GM18499 (cell line): Measurements from ENCODE around the gene CES4A.
"Not testable (repeated sequence)": the region's sequence is repeated elsewhere in the genome, so short reads cannot be mapped to it uniquely, and the experiment has no call there.

Experiments used
- ATAC-seq: cut with Tn5 transposase; IDR thresholded peaks from one replicate; pipeline ENCODE4 v1.9.1; 2021; ENCODE audit warnings: moderate number of reproducible peaks; ENCODE audit not compliant: insufficient read depth, unreplicated experiment

Gene CES4A

DNA sequence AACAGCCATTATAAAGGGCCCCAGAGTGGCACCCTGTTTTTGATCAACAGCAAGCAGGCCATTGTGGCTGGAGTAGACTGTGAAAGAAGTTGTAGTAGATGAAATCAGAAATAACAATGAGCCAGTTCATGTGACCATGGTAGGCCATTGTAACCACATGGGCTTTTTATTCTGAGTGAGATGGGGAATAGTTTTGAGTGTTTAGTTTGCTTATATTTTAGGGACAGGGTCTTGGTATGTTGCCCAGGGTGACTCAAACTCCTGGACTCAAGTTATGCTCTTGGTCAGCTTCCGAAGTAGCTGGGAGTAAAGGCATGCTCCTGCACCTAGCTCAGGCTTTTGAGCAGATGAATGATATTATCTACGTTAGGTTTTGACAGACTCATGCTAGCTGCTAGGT is 52.5 kb downstream of the CES4A start:
- ATAC-seq, result no peak

DNA sequence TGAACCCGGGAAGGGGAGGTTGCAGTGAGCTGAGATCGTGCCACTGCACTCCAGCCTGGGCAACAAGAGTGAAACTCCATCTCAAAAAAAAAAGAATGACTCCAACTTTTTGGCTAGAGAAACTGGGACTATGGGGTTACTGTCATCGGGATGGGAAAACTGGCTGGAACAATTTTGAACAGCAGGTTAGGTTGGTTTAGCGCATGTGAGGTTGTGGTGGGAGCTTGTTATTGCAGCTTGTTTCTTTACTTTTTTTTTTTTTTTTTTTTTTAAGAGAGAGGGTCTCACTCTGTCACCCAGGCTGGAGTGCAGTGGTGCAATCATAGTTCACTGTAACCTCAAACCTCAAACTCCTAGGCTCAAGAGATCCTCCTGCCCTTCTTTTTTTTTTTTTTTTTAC is 53.1 kb downstream of the CES4A start:
- ATAC-seq, result not testable (repeated sequence)

GRCh38 chr16:67043420-67043819 is 55.0 kb downstream of the CES4A start:
- no peak for ATAC-seq

GRCh38 chr16:67050796-67051195 is 62.4 kb downstream of the CES4A start:
- no peak for ATAC-seq

DNA sequence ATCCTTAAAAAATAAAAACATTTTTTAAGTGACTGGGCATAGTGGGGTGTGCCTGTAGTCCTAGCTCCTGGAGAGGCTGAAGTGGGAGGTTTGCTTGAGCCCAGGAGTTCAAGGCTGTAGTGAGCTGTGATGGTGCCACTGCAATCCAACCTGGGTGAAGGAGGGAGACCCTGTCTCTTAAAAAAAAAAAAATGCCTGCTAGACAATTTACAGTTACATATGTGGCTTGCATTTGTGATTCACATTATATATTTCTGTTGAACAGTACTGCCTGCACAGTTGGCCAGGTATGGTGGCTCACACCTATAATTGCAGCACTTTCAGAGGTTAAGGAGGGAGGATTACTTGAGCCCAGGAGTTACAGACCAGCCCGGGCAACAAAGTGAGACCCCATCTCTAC is 64.0 kb downstream of the CES4A start:
- ATAC-seq, result no peak

DNA sequence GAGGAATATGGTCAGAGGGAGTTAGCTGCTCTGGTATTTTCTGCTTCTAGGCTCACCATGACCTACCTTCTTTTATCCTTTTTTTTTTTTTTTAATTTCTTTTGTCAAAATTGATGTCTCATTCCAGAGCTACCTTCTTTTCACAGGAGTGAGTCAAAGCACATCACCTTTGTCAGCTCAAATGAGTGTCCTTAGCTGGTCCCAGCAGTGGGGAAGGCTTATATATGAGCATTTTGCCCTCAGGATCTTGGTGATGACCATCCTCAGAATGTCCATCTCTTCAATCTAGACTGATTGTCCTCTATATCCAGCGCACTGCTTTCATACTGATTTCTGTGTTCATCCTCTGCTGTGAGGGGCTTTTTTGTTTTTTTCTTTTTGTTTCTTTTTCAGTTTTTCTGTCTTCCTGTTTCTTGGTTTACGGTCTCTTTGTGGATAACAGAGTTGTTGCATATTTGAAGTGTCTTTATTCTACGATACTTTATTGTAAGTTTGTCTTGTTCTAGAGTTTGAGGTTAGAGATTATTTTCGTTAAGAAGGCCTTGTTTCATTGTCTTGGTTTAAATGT is 65.5 kb downstream of the CES4A start:
- ATAC-seq, result no peak

DNA sequence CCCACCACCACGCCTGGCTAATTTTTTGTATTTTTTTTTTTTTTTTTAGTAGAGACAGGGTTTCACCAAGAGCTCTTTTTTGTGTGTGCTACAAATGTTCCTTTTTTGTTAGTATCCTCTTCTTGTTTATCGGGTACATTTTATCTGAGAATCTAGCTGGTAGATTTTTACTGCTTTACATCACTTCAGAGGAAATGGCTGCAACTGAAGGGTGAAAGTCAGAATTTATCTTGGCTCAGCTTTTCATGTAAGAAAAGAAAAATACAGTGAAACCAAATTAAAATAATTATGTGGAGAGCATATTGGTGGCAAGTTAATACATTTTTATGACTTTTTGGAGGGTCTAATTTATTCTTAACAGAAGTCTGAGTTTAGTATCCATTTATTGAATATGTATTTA is 66.5 kb downstream of the CES4A start:
- ATAC-seq, result no peak

- ATAC-seq, result no peak
These were observed 67.5 kb downstream of the CES4A start for GRCh38 chr16:67055712-67056487.
